Fibroblast of the conjunctiva (primary cell): ENCODE results near the gene SEPTIN10.
A peak's percentile ranks its signal among the peaks of the same experiment; 100 is the strongest.

ENCODE experiments used
- DNase-seq: peaks from one replicate; pipeline ENCODE4 v3.0.0-alpha.2; 2010; ENCODE audit warnings: low read depth

The SEPTIN10 gene

DNA sequence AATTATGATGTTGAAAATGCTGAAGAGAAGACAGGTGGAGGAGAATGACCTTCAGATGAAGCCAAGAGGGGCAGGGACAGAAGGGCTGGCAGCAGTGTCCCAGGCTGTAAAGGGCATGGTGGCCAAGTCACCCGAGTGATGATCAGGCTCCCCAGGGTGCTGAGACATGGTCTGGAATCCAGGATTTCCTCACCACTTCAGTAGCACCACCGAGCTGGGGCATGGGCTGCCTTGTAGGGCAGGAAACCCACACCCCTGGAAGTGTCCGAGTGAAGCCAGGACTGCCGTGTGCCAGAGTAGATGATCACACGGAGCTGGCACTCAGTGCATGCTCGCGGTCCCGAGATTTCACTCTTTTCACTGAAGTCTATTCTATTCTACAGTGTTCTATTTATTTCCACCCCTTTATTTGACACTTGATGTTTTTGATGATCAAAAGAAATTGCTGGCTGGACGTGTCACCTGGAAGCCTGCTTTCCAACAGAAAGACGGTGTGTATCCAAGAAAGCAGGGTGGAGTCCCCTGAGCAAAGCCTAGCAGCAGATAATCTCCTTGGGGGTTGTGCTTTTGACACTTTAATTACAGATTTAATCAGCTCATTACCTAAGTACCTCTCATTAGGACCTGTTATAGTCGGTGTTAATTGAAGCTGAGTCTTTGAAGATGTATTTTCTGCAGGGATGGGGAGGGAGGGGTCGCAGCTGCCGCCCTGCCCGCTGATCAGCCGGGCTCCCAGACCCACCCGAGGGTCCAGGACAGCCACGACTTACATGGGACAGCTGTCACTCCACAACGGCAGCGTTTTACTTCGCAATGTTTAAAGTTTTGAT is 92.3 kb downstream of the SEPTIN10 start:
- no peak for DNase-seq

DNA sequence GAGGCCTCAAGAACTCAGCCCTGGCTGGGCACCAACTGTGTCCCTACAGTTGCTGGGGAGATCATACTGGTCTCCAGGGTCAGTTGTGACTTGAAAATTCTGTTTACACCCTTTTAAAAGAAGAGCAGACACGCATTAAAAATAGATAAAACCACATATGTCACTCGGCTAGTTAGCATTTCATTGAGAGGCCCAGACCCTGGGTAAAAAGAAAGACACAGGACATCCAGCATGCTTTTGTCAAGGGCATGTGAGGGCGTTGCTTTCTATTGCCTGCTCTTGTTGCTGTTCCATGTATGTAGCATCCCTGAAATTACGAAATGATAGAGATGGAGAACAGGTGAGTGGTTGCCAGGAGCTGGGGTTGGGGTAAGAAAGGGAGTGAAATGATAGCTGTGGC is 94.3 kb downstream of the SEPTIN10 start:
- DNase-seq: no peak

DNA sequence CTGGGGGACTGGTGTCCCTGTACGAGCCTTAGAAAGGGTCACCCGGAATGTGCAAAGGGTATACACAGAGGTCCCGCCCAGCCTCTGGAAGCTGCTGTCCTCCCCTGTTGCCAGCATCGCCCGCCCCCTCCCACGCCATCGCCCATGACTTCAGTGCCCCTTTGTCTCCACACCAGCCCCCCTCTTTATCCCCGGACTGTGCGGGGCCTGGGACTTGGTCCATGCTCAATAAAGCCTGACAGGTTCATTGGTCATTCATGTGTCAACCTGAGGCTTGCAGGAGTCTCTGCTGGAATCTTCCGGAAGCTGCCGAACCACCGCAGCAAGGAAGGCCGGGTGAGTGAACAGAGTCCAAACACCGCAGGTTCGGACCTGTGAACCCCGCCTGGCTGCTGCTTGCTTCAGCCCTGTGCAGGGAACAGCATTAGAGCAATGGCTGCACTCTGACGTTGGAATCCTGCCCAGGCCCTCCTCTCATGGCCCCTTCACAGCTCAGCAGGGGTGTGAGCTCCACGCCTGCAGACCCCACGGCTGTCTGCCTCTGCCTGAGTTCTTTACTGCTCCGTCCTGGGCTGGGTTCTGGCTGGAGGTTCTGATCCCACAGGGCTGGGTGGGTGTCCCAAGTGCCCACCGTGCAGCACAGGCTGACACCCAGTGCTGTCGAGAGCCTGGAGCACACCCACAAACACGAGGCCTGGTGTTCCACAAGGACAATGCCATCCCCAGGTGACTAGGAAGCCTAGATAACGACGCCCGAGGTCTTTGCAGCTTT is 96.5 kb downstream of the SEPTIN10 start:
- no peak for DNase-seq

DNA sequence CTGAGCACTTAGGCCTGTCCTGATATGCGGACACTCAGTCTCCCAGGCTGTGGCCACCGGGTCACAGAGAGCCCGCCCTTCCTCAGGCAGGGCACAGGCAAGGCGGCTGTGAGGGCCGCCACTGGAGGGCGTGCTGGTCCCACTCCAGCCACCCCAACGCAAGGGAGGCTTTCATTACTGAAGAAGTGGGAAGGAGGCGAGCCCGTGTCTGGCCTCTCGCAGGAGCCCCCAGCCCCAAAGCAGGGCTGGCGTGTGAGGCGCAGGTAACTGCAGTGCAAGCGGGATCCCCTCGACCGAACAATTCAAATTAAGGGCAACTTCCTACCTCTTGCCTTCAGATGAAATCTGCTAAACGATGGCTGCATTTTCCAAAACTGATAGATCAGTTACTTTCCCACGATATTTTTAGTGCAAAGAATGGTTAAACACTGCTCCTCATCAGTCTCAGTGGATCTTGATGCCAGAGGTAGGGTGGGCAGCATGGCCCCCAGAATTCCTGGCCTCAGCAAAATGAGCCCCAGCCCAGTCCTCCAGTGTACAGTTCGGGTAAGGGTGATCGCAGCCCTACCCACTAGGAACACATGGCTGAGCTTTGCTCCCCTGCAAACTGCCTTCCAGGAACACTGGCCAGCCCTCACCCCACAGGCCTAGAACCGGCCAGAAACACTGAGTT is 97.2 kb downstream of the SEPTIN10 start:
- DNase-seq: peak; percentile 8

DNA sequence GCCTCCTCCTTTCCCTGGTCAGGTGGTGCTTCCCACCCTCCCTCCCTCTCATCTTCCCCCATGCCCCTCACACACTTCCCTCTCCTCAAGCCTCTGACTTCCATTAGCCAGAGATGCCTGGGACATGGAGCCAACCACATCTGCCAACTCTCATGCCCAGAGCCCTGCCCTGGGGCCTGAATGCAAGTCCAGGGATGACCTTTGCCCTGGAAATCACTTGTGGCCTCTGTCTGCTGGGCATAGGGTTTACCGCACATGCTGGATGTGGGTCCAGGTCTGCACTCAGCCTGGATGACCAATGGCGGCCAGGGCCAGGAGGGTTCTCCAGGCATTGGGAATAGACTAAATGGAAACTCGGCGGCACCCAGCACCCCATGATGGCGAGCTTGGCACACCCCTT is 98.9 kb downstream of the SEPTIN10 start:
- DNase-seq: no peak

DNA sequence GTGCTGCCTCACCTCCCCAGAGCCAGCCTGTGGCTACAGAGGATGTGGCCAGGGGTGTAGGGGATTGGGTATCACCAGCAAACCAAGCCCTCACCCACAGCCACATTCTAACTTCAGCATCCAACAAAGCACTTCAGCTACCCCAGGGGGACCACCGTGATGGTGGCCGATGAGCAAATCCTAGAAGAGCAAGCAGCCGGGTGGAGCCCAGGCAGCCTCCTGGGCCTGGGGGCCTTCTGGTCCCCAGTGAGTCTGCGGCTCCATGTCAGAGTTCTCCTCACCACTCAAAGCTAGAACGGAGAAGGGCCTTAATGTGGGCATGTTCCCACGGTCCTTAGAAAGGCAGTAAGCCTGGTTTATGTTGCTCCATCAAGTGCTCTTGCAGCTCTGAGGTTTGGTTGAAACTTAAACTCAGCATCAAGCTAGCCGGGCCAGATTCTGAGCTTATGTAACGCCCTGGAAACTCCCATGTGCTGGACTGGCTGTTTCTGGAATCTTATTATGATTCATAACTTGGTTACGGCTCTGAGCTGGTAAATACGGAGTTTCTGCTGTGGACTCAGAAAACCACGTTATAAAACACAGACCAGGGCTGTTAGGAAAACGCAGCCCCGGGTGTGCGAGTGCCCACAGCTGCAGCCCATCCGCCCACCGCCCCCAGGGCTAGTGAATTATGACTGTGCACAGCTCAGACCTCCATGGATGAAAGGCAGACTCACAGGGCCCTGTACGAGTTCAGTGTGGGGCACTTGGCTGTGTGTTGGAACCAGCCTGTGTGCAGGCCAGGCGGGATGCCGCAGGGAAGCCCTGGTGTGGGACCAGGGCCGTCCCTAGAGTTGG is 99.8 kb downstream of the SEPTIN10 start:
- peak; percentile 87 for DNase-seq

DNA sequence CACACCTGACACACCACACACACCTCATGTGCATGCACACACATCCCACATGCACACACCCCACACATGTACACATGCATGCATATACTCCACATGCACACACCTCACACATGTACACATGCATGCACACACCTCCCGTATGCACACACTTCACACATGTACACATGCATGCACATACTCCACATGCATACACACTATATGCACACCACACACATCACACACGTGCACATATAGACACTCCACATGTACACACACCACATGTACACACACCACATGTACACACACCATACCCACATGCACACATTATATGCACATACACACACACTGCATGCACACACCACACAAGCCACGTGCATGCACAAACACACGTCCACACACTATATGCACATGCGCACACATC is 100.5 kb downstream of the SEPTIN10 start:
- DNase-seq: no peak

DNA sequence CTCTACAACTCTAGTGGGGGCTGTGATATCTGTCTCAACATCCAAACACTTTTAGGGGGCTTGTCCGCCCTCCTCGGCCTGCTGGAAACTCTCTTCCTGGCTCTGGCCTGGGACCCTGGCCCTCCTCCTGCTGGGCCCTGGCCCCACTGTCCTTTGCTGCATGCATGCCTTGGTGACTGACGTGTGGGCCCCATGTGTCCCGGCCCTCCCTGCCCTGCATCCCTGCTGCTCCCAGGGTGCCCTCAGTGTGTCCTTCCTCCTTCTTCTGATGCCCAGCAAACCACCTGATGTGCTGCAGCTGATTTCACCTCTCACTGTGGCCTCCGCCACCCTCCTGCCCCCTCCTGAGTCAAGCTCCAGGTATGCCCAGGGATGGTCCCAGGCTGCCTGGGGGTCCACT is 101.7 kb downstream of the SEPTIN10 start:
- DNase-seq: no peak

DNA sequence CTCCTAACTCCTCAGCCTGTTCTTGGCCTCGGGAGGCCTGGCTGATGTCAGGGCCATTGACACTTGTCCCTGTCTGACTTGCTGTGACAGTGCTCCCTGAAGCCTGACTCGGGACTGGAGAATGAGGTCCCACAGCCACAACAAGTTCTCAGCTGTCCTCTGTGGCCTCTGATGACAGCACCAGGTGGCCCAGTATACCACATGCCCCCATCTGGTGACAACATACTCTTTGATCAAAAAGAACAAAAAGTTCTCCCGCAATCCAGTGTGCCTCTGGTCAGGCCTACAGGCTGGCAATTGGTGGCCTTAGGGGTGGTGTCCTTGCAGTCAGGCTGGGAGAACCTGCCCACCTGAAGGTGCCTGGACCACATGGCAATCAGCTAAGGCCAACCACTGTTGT is 102.6 kb downstream of the SEPTIN10 start:
- no peak for DNase-seq

DNA sequence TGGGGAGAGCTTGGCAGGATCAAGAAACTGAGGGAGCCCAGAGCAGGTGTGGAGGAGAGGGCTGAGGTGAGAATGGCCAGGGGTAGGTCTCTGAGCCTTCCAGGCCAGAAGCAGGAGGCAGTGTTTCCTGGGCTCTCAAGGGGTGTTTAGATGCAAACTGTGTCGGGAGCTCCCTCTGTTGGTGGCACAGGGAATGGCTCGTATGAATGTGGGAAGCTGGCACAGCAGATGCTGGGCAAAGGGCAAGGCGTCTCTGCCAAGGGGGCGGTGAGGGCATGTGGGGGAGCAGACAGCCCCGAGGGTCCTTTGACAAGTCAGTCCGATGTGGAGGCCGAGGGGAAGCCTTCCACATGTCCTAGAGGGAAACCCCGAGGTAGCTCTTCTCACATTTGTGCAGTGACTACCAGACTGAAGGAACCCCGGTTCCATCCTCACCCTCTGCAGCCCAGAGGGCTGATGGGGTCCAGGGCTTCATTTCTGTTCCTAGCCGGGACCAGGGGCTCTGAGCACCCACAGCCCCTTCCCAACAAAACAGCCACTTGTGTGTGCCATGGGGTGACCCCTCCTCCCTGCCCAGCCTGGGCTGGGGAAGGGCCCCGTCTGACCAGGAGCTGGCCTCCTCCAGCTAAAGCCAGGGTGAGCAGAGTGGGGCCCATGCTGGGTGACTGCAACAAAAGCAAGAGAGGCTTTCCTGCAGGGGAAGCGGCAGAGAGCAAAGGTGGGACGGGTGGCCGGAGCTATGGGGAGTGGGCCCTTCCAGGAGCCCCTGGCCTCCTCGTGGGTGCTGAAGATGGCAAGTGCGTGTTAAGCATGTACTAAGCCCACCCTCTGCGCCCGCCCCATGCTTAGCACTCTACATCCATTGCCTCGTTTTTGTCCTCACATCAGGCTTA is 103.4 kb downstream of the SEPTIN10 start:
- peak; percentile 63 for DNase-seq

DNA sequence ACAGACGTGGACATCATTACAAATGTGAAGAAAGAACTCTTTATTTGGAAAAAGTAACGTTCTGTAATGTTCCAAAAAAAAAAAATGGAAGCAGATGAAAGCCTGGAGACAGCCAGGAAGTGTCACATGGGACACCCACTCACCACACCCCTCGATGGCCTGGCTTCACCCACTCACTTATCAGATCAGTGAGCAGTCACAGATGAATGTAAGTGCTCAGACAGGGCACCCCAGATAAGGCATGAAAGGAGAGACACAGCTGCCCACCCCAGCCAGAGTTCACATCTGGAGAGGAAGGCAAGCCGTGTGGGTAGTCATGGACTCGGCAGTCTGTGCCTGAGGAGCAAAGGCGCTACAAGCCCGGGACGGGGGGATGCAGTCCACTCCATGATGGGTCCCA is 105.2 kb downstream of the SEPTIN10 start:
- no peak for DNase-seq

DNA sequence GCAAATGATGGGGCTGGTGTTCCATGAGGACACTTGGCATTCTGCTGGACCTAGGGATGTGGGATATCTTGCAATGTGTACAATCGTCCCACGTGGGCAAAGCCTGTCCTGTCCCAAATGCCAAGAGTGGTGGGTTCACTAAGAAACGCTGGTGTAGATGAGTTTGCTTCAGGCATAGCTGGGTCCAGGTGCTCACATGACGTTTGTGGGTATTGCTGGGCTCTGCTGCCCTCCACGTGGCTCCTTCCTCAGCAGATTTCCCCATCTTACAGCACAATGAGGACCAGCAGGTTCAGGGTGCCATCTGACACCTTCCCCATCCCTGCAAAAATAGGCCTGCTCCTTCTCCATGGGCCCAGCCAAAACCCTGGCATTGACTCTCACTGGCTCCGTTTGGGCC is 105.9 kb downstream of the SEPTIN10 start:
- DNase-seq: no peak

DNA sequence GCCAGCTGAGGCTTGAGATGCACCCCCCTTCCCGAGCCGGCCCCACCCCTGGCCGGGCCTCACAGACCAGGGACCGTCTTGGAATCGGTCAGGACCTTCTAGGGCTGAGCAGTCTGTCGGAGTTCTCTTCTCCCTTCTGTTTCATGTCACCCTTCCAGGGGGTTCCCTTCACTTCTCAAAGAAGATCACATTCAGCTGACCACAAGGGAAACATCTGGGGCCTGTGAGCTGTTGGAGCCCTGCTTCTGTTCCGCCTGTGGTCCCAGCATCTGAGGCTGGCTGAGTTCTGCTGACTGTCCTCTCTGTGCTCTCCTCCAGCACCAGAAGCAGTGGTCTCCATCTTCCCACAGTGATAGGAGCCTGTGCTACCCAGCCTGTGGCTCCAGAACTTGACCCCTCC is 106.5 kb downstream of the SEPTIN10 start:
- DNase-seq: no peak

DNA sequence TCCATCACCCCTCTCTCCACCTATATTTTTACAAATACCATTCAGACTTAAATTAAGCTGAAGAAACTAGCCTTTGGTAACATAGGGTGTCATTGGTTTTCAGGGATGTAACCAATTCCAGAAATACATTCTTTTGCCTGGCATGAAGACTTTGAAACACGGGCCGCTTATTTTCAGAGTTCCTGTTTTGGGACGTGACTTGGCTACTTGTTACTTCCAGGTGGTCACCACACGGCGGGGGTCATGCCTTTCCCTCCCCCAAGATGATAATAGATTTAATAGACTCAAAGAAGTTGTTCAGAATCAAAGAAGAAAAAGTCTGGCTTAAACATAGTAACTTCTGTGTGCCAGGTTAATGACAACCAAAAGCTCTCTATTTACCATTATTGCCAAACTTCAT is 110.6 kb downstream of the SEPTIN10 start:
- no peak for DNase-seq

DNA sequence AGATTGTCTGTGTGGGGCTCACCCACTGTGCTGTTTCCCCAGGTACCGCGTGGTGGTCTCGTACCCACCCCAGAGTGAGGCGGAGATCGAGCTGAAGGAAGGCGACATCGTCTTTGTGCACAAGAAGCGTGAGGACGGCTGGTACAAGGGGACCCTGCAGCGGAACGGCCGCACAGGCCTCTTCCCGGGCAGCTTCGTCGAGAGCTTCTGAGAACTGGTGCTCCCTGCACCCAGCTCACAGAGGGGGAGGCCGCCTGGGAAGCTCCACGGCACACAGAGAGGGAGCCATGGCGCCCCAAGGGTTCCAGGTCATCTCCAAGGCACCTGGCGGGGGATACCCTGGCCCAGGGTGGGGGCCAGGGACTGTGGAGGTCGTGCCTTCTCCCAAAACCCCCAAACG is 112.3 kb downstream of the SEPTIN10 start:
- DNase-seq: no peak

DNA sequence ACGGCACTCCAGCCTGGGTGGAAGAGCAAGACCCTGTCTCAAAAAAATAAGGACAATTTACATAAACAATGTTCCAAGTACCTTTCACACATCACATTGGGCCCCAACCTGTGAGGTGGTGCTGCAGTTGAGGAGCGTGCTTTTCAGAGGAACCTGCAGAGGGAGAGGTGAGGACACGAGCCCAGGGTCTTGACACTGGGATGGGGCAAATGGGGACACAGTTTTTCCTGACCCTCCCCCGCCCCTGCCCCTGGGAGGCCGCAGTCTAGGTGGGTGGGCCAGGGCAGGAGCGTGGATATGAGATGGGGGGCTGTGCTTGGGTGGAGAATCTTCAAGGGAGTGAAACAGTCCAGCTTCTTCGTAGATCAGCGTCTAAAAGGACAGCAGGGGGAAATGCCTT is 112.9 kb downstream of the SEPTIN10 start:
- DNase-seq: no peak

DNA sequence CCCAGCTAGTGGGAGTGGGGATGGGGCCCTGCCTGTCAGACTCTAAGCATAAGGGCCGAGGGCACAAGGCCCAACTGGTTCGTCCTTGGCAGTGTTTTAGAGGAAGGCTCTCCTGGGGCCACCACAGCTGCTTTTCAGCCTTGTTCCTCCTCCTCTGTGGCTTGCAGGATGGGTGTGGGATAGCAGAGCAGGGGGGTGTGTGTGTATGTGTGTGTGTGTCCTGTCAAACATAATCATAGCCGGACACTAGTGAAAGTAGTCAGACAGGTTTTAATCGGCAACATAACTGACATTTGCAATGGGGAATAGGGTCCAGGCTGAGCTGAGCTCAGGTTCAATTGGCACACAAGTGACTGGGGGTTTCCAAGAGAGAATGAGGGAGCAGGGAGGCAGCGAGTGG is 114.2 kb downstream of the SEPTIN10 start:
- peak; percentile 8 for DNase-seq

DNA sequence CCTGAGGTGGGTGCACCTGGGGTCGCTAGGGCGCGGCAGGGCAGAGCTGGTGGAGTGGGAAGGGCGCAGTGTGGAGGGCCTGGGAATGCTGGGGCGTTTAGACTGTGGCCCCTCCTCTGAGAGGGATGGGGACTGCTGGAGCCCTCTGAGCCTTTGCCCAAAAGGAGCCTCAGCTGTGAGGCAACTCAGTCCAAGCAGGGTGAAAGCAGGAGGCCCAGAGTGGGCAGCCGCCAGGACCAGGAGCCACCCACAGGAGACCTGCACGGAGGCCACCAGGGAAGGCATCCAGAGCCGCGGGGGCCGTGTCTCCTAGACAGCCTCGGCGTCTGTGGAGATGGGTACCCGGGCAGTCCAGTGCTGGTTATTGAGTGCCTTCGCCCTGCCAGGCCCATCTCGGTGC is 114.9 kb downstream of the SEPTIN10 start:
- DNase-seq: no peak

DNA sequence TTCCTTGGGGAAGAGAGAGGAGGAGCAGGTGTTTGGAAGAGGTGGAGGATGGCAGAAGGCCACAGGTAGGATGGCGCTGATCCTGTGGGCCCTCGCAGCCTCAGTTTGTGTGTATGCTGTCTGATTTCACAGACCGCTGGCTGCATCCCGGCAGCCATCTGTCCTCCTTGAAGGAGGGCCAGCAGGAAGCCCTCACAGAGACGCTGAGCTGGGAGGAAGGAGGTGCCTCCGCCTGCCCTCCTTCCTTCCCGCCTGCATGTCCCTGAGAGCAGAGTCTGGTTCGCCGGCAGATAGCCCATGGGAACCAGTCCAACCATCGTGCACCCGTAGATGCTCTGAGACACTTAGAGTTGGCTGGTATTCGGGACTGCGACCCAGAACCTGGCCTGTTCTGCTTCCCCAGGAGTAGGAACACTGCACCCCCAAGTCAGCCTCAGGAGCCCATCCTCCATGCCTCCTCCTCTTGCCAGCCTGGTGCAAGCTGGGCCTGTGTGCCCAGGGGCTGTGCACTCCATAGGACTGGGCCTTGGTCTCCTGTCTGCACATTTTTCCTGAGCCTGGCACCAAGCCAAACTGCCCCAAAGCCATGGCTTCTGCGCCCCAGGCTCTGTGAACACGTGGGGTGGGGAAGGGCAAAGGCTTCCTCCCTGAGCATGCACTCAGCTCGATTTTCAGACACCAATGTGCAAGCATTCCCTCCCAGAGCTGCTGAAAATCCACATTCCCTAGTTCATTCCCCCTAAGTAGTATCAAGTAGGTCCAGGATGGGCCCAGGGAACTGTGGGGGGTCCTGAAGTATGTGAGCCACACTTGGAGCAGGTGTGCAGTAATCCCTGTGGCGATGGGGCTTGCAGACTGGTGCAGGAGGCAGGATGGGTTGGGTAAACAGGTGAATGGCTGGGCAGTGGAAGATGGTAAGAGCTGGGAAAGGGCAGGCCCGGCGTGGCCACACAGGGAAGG is 115.6 kb downstream of the SEPTIN10 start:
- DNase-seq: no peak

DNA sequence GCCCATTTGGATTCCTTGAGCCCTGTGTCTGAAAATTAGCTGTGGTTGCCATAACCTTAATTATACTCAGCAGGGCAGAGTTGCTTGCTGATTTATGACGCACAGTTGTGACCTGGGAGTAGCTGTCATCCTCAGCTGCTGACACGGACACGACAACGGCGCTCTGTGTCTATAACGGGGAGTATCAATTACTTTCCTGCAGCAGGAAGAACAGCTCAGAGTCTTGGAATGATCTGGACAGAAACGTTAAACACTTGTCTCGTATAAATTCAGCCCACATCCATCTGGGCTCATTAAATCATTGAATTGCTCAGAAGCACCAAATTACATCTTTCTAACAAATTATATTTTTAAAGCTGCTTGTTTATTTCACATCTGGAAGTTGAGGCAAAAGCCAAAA is 116.3 kb downstream of the SEPTIN10 start:
- DNase-seq: no peak
